Measurements from ENCODE around the gene CSTF2T.

Gene CSTF2T

GRCh38 chr10:51699475-51700227 lies at the start of gene CSTF2T:
TSS of gene CSTF2T (minus strand) at chr10:51699595. CDS start at chr10:51699549, 46 bp downstream.
- DNase-seq (ENCODE audit: low read depth in 1 of 2, low spot score in 1 of 2) = peak; percentile 19 to 97
- in situ Hi-C loops (cut with HindIII; ENCODE audit: low pct_unique_long_range_greater_than_20kb, low sequenced_read_pairs) = no loop called here
- no peak for TF ChIP-seq JUND (IDR thresholded peaks at IDR 0.05; ENCODE audit: low read depth)

- DNase-seq (ENCODE audit: low read depth in 1 of 2, low spot score in 1 of 2) = no peak
- in situ Hi-C loops (cut with HindIII; ENCODE audit: low pct_unique_long_range_greater_than_20kb, low sequenced_read_pairs) = no loop called here
- no peak for TF ChIP-seq JUND (IDR thresholded peaks at IDR 0.05; ENCODE audit: low read depth)
These were observed 49.6 kb upstream of the CSTF2T start for GRCh38 chr10:51748959-51749358.

- in situ Hi-C loops (cut with HindIII; ENCODE audit: low pct_unique_long_range_greater_than_20kb, low sequenced_read_pairs) = no loop called here
- TF ChIP-seq JUND (IDR thresholded peaks at IDR 0.05; ENCODE audit: low read depth) = no peak
- DNase-seq (ENCODE audit: low read depth in 1 of 2, low spot score in 1 of 2) = no peak
These were observed 47.8 kb upstream of the CSTF2T start for GRCh38 chr10:51747216-51747615.

- in situ Hi-C loops (cut with HindIII; ENCODE audit: low pct_unique_long_range_greater_than_20kb, low sequenced_read_pairs) = no loop called here
- DNase-seq (ENCODE audit: low read depth in 1 of 2, low spot score in 1 of 2) = no peak
- TF ChIP-seq JUND (IDR thresholded peaks at IDR 0.05; ENCODE audit: low read depth) = no peak
These were observed 46.0 kb upstream of the CSTF2T start for GRCh38 chr10:51745397-51745796.

- in situ Hi-C loops (cut with HindIII; ENCODE audit: low pct_unique_long_range_greater_than_20kb, low sequenced_read_pairs) = no loop called here
- DNase-seq (ENCODE audit: low read depth in 1 of 2, low spot score in 1 of 2) = no peak
- no peak for TF ChIP-seq JUND (IDR thresholded peaks at IDR 0.05; ENCODE audit: low read depth)
These were observed 45.0 kb upstream of the CSTF2T start for GRCh38 chr10:51744235-51745000.

- DNase-seq (ENCODE audit: low read depth in 1 of 2, low spot score in 1 of 2) = no peak
These were observed 43.8 kb upstream of the CSTF2T start for GRCh38 chr10:51743146-51743545.

GRCh38 chr10:51733057-51733456 lies 33.7 kb upstream of the CSTF2T start:
- in situ Hi-C loops (cut with HindIII; ENCODE audit: low pct_unique_long_range_greater_than_20kb, low sequenced_read_pairs) = no loop called here
- DNase-seq (ENCODE audit: low read depth in 1 of 2, low spot score in 1 of 2) = no peak
- no peak for TF ChIP-seq JUND (IDR thresholded peaks at IDR 0.05; ENCODE audit: low read depth)

More at GRCh38 chr10:51743146-51743545, 43.8 kb upstream of the CSTF2T start:
- in situ Hi-C loops (cut with HindIII; ENCODE audit: low pct_unique_long_range_greater_than_20kb, low sequenced_read_pairs) = no loop called here
- TF ChIP-seq JUND (IDR thresholded peaks at IDR 0.05; ENCODE audit: low read depth) = no peak

- DNase-seq (ENCODE audit: low read depth in 1 of 2, low spot score in 1 of 2) = no peak
- TF ChIP-seq JUND (IDR thresholded peaks at IDR 0.05; ENCODE audit: low read depth) = no peak
- in situ Hi-C loops (cut with HindIII; ENCODE audit: low pct_unique_long_range_greater_than_20kb, low sequenced_read_pairs) = no loop called here
These were observed 30.6 kb upstream of the CSTF2T start for GRCh38 chr10:51729822-51730555.

- DNase-seq (ENCODE audit: low read depth in 1 of 2, low spot score in 1 of 2) = no peak
- in situ Hi-C loops (cut with HindIII; ENCODE audit: low pct_unique_long_range_greater_than_20kb, low sequenced_read_pairs) = no loop called here
- TF ChIP-seq JUND (IDR thresholded peaks at IDR 0.05; ENCODE audit: low read depth) = no peak
These were observed 24.6 kb upstream of the CSTF2T start for GRCh38 chr10:51724038-51724437.

GRCh38 chr10:51718804-51719291 lies 19.5 kb upstream of the CSTF2T start:
- TF ChIP-seq JUND (IDR thresholded peaks at IDR 0.05; ENCODE audit: low read depth) = no peak
- in situ Hi-C loops (cut with HindIII; ENCODE audit: low pct_unique_long_range_greater_than_20kb, low sequenced_read_pairs) = no loop called here
- no peak for DNase-seq (ENCODE audit: low read depth in 1 of 2, low spot score in 1 of 2)

GRCh38 chr10:51716981-51717380 lies 17.6 kb upstream of the CSTF2T start:
- no peak for TF ChIP-seq JUND (IDR thresholded peaks at IDR 0.05; ENCODE audit: low read depth)
- in situ Hi-C loops (cut with HindIII; ENCODE audit: low pct_unique_long_range_greater_than_20kb, low sequenced_read_pairs) = no loop called here
- no peak for DNase-seq (ENCODE audit: low read depth in 1 of 2, low spot score in 1 of 2)

GRCh38 chr10:51711519-51711891 lies 12.1 kb upstream of the CSTF2T start:
- in situ Hi-C loops (cut with HindIII; ENCODE audit: low pct_unique_long_range_greater_than_20kb, low sequenced_read_pairs) = no loop called here
- TF ChIP-seq JUND (IDR thresholded peaks at IDR 0.05; ENCODE audit: low read depth) = no peak
- DNase-seq (ENCODE audit: low read depth in 1 of 2, low spot score in 1 of 2) = no peak

All from T47D (cell line).